Ascending aorta (tissue), 2 donors: ENCODE measurements around the gene TLCD3B. TPM values are rescaled to one million over a fixed set of nuclear protein-coding genes. Genes with fewer than 3 reads are reported as not detected.

Source experiments
- DNase-seq, 2 donors: peaks; one replicate each; pipeline ENCODE4 v3.0.0-alpha.2; 2019; ENCODE audit warnings: low spot score in 2 of 2
- H3K27ac ChIP-seq, 2 donors: fragments of 200-600 bp; sonication (generic); one replicate each; pipeline ENCODE4 v1.5.1; 2016 to 2017; ENCODE audit warnings: mild to moderate bottlenecking in 1 of 2
- H3K27me3 ChIP-seq: fragments of 200-600 bp; sonication (generic); one replicate; pipeline ENCODE4 v1.5.1; 2017
- H3K36me3 ChIP-seq, 2 donors: fragments of 200-600 bp; sonication (generic); one replicate each; pipeline ENCODE4 v1.5.1; 2016
- H3K4me1 ChIP-seq, 2 donors: fragments of 200-600 bp; sonication (generic); one replicate each; pipeline ENCODE4 v1.5.1; 2016 to 2017; ENCODE audit warnings: mild to moderate bottlenecking in 1 of 2
- H3K4me3 ChIP-seq, 2 donors: fragments of 200-600 bp; sonication (generic); one replicate each; pipeline ENCODE4 v1.5.1; 2016 to 2017; ENCODE audit warnings: mild to moderate bottlenecking in 1 of 2
- H3K9me3 ChIP-seq, 2 donors: fragments of 200-600 bp; sonication (generic); one replicate each; pipeline ENCODE4 v1.5.1; 2016
- CTCF ChIP-seq, 3 experiments: fragments of 200-600 bp in 2 of 3; fragments of 450-650 bp in 1 of 3; sonication (generic) in 2 of 3; IDR thresholded peaks; one replicate each; pipeline ENCODE4 v1.5.1; 2016 to 2019; ENCODE audit warnings: antibody characterized with exemption in 3 of 3, mild to moderate bottlenecking in 1 of 3, moderate library complexity in 1 of 3
- intact Hi-C: fragments of 100-400 bp; cut with DNase I; formaldehyde crosslinking; loops from one replicate; pipeline ENCODE4 v1.15.1; 2023
- total RNA-seq: library from RNA; depleted of rRNA; stranded (reverse); fragments of >200 nt; gene quantifications from one replicate; pipeline ENCODE4 v1.1.0, GENCODE V29; 2016

TLCD3B gene
- total RNA-seq, 1 donor from 2014 or later: not detected

- peaks cover 88 to 100% of the 10 kb centered on the region in 2 donors for H3K36me3 ChIP-seq
- H3K4me1 ChIP-seq: no peaks in the 10 kb centered on the region
- no peak for DNase-seq
- no peak overlapping the region for H3K4me3 ChIP-seq
- intact Hi-C loops: no loop called here
- H3K27me3 ChIP-seq: no peaks in the 10 kb centered on the region
- H3K9me3 ChIP-seq: no peaks in the 10 kb centered on the region
- no peak for TF ChIP-seq CTCF (IDR thresholded peaks at IDR 0.05)
- H3K27ac ChIP-seq: no peak overlapping the region
These were observed 44.8 kb downstream of the TLCD3B start for GRCh38 chr16:29986231-29986630.

DNA sequence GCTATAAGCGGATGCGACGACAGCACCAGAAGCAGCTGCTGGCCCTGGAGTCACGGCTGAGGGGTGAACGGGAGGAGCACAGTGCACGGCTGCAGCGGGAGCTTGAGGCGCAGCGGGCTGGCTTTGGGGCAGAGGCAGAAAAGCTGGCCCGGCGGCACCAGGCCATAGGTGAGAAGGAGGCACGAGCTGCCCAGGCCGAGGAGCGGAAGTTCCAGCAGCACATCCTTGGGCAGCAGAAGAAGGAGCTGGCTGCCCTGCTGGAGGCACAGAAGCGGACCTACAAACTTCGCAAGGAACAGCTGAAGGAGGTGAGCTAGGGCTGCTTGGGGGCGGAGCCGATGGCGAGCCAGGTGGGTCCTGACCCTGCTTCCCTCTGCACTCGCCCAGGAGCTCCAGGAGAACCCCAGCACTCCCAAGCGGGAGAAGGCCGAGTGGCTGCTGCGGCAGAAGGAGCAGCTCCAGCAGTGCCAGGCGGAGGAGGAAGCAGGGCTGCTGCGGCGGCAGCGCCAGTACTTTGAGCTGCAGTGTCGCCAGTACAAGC lies 45.7 kb downstream of the TLCD3B start:
- DNase-seq: no peak
- Histone ChIP-seq H3K4me3 (no peak overlapping the region), H3K27me3 (no peaks in the 10 kb centered on the region), H3K27ac (no peak overlapping the region), H3K9me3 (no peaks in the 10 kb centered on the region), H3K4me1 (no peaks in the 10 kb centered on the region), H3K36me3 (peaks cover 86 to 100% of the 10 kb centered on the region in 2 donors)
- no peak for TF ChIP-seq CTCF (IDR thresholded peaks at IDR 0.05)
- intact Hi-C loops: no loop called here

GRCh38 chr16:29984764-29985147 lies 46.3 kb downstream of the TLCD3B start:
- Histone ChIP-seq H3K27ac (no peak overlapping the region), H3K4me3 (no peak overlapping the region), H3K9me3 (no peaks in the 10 kb centered on the region), H3K4me1 (no peaks in the 10 kb centered on the region), H3K36me3 (peaks cover 89 to 100% of the 10 kb centered on the region in 2 donors), H3K27me3 (no peaks in the 10 kb centered on the region)
- no peak for DNase-seq
- intact Hi-C loops: no loop called here
- no peak for TF ChIP-seq CTCF (IDR thresholded peaks at IDR 0.05)

DNA sequence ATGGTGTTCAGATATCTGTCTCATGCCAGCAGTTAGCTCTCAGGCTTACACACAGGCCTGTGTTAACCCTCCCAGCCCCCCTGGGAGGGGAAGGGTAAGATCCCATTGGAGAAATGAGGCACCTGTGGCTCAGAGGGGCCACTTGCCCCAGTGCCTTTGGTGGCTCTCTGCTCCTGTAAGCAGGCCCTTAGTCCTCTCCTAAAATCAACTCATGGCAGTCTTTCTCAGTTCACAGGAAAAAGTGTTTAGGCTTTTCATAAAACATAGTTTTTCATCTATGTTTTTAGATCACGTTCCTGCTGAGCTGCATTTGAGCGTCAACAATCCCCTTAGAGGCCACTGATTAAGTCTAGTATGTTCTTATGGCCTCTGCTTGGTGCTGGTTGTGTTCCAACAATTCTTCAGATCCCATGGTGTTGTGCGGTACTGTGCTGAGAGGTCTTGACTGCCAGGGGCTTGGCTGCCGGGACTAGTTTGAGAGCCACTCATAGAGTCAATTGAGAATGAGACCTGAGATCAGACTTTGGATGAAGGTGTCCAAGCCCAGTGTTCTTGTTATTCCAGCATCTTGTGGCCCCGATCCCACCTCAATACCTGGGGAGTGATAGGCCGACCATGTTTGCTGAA lies 46.8 kb downstream of the TLCD3B start:
- intact Hi-C loops: no loop called here

DNA sequence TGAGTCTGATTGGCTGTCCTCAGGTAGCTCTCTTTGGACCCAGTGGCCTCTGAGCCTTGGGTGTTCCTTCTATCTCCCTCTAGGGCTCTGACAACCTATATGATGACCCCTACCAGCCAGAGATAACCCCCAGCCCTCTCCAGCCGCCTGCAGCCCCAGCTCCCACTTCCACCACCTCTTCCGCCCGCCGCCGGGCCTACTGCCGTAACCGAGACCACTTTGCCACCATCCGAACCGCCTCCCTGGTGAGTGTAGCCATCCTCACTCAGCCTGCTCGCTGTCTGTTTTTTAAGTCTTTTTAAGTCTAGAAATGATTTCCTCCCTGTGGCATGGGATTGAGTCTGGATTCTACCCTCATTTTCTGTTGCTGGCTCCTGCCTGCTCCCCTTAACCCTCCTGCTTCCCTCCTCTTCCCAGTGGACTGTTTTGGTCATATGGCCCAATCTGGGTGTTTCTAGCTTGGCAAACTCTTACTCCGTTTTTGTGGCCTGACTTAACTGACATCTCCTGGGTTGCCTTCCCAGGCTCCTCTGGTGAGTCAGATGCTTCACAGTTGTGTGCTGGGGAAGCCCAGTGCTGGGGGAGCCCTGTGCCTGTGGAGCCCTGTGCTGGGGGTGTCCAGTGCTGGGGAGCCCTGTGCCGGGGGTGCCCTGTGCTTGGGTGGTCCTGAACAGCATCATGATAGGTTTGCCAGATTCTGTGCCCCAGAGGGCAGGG lies 47.5 kb downstream of the TLCD3B start:
- no peak for DNase-seq
- Histone ChIP-seq H3K4me1 (no peaks in the 10 kb centered on the region), H3K9me3 (no peaks in the 10 kb centered on the region), H3K4me3 (no peak overlapping the region), H3K36me3 (peaks cover 91 to 100% of the 10 kb centered on the region in 2 donors), H3K27ac (no peak overlapping the region), H3K27me3 (no peaks in the 10 kb centered on the region)
- no peak for TF ChIP-seq CTCF (IDR thresholded peaks at IDR 0.05)
- intact Hi-C loops: no loop called here

More for the DNA sequence above, 46.8 kb downstream of the TLCD3B start:
- Histone ChIP-seq H3K9me3 (no peaks in the 10 kb centered on the region), H3K4me3 (no peak overlapping the region), H3K27me3 (no peaks in the 10 kb centered on the region), H3K27ac (no peak overlapping the region), H3K4me1 (no peaks in the 10 kb centered on the region), H3K36me3 (peaks cover 90 to 100% of the 10 kb centered on the region in 2 donors)
- no peak for TF ChIP-seq CTCF (IDR thresholded peaks at IDR 0.05)
- DNase-seq: no peak
